HG03159 (cell line): ENCODE measurements around the gene TAF4.
"Not testable (repeated sequence)": the region's sequence is repeated elsewhere in the genome, so short reads cannot be mapped to it uniquely, and the experiment has no call there.

Experiments
- ATAC-seq: cut with Tn5 transposase; IDR thresholded peaks from one replicate; pipeline ENCODE4 v1.9.1; 2021; ENCODE audit warnings: mild to moderate bottlenecking, moderate library complexity; ENCODE audit not compliant: unreplicated experiment

TAF4 gene

DNA sequence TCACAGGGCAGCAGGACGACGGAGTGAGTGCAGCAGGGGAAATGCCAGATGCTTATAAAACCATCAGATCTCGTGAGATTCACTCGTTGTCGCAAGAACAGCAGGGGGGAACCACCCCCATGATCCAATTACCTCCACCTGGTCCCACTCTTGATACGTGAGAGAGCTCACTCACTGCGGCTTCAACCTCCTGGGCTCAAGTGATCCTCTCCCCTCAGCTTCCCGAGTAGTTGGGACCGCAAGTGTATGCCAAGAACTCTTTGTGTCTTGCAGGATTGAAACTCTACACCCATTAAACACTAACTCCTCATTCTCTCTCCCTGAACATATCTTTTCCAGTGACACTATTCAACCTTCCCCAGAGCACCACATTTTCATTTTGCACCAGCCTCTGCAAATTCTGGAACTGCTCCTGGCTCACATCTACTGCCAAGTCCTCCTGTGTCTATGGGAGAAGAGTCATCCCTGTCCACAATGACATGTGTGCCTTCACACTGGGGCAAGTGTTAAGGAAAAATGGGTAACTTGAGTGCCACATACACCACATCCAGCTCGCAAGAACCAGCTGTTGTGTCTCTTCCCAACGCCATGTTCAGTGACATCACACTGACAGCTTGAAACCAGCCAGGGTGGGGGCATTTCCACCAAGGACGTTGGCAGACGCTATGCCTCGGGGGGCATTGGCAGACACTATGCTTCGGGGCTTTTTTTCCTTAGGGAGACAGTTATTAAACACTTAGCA is 14.7 kb upstream of the TAF4 start:
- ATAC-seq = no peak

DNA sequence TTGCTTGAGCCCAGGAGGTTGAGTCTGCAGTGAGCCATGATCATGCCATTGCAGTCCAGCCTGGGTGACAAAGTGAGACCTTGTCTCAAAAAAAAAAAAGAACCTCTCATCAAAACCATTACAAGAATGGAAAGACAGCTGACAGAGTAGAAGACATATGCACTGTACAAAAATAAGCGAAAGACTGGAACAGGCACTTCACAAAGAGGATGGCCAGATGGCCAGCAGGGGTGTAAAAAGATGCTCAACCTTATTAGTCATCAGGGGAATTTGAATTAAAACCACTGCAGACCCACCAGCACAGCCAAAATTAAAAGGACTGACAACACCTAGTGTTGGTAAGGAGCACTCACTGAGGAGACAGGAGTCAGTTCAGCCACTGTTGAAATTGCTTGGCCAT is 13.5 kb upstream of the TAF4 start:
- no peak for ATAC-seq

DNA sequence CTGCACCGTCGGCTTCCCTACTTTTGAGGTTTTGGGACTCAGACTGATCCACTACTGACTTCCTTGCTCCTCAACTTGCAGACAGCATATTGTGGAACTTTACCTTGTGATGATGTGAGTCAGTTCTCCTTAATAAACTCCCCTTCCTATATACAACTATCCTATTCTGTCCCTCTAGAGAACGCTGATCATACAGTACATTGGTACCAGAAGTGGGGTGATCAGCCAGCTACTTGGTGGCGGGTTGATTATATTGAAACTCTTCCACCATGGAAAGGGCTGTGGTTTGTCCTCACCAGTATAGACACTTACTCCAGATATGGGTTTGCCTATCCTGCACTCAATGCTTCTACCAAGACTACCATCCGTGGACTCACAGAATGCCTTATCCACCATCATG is 7.6 kb upstream of the TAF4 start:
- no peak for ATAC-seq

DNA sequence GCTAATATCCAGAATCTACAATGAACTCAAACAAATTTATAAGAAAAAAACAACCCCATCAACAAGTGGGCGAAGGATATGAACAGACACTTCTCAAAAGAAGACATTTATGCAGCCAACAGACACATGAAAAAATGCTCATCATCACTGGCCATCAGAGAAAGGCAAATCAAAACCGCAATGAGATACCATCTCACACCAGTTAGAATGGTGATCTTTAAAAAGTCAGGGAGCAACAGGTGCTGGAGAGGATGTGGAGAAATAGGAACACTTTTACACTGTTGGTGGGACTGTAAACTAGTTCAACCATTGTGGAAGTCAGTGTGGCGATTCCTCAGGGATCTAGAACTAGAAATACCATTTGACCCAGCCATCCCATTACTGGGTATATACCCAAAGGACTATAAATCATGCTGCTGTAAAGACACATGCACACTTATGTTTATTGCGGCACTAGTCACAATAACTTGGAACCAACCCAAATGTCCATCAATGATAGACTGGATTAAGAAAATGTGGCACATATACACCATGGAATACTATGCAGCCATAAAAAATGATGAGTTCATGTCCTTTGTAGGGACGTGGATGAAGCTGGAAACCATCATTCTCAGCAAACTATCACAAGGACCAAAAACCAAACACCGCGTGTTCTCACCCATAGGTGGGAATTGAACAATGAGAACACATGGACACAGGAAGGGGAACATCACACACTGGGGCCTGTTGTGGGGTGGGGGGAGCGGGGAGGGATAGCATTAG is 6.2 kb upstream of the TAF4 start:
- ATAC-seq = not testable (repeated sequence)

DNA sequence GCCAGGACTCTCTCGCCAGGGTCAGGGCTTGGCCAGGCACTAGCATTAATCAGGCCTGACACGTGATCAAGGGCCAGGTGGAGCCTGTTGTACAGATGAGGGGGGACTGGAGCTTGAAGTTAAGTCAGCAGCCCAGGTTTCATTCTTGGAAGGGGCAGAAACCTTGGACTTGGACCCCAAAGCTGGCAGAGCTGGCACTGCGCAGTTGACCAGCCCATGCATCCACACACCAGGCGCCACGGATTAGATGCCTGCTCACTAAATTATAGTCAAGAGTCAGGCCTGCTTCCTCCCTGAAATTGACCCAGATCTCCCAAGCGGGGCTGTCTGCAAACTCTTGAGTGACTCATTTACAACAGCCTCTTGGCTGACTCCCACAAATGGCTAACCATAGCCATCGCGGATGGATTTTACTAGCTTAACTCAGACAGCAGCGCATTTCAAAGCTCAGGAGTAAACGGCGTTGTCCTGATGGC is 4.1 kb upstream of the TAF4 start:
- no peak for ATAC-seq

DNA sequence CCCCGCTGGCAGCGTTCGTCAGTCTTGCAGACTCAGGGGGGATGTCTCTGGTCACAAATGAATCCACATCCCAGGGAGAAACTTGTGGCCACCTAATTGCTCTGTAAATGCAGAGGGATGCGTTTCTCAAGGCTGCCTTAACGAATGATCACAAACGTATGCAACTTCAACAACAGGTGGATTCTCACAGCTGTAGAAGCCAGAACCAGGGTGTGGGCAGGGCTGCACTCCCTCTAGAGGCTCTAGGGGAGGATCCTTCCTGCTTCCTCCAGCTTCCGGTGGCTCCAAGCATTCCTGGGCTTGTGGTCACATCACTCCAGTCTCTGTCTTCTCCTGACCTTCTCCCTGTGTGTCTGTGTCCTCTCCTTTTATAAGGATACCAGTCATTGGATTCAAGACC is 3.3 kb upstream of the TAF4 start:
- no peak for ATAC-seq

DNA sequence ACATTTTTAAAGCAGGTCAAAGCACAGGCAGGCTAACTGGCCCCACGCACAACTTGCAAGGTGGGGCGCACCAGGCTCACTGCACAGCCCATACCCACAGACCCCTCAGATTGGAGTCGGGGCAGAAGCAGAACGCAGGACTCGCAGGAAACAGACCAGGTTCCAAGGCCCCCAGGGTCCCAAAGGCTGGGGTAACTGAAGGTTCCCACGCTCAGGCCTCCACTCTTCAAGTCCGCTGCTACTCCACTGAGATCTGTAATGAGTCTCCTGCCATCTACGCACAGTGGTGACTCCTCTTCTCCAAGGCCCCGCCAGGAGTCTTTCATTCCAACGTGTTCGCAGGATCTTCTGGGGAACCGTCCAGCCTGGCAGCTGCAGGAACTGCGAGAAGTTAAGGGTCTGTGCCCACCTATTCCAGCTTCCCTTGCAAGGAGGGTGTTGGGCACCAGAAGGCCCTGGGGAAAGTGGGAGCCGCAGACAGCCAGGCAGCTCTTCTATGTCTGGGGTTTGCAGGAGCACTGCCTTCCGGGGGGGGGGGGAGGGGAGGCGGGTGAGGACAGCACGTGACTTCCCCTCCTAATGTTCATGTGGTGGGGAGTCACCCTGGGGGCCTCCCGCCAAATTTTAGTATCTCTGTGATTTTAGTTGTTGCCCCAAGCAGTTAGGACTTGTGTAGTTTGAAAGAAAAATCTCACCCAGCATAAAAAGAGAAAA is 2.0 kb upstream of the TAF4 start:
- no peak for ATAC-seq

DNA sequence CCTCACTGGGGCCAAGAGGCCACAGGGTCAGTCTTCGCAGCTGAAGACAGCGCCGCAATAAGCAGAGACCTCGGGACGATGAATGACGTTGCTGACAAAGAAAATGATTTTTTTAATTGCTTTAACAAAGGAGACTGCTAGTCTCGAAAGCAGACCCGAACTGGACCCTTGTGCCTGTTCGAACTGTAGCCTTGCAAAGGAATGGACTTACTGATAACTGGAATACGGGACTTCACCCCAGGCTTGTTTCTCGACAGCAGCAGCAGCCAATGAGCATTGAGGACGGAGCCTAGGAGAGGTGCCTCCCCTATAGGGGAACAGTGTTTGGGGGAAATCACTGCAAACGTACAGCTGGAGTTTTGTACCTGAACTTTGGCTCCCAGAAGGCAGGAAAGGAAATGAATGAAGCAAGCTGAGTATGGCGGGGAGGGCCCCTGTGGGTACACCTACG is 1.3 kb upstream of the TAF4 start:
- ATAC-seq = no peak

DNA sequence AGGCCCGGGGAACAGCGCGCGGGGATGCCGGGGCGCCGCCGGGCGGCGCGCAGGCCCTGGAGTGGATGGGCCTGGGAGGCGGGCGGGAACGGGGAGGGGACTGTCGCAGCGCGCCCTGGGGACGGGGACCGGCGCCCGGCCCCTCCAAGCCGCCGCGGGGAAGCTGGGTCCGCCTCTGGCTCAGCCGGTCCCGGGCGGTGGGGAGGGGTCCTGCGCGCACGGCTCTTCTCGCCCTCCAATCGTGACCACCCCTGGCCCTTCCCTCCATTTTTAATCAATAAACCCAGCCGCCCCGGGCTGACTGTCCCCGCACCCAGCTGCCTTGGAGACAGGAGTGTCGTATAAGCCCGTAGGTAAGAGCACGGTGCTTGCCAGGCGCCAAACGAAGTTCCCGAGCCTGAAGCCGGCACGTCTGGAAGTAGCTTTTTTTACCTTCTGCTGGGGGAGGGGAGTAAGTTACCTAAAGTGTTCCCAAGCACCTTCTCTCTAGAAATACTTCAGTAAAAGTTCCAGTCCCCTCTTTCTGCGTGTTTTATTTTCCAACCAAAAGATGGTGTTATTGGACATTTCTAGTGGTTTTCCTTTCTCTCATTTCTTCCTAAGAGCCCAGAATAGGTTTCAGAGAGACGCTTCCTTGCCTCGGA is 780 bp upstream of the TAF4 start:
- ATAC-seq = peak; percentile 25

DNA sequence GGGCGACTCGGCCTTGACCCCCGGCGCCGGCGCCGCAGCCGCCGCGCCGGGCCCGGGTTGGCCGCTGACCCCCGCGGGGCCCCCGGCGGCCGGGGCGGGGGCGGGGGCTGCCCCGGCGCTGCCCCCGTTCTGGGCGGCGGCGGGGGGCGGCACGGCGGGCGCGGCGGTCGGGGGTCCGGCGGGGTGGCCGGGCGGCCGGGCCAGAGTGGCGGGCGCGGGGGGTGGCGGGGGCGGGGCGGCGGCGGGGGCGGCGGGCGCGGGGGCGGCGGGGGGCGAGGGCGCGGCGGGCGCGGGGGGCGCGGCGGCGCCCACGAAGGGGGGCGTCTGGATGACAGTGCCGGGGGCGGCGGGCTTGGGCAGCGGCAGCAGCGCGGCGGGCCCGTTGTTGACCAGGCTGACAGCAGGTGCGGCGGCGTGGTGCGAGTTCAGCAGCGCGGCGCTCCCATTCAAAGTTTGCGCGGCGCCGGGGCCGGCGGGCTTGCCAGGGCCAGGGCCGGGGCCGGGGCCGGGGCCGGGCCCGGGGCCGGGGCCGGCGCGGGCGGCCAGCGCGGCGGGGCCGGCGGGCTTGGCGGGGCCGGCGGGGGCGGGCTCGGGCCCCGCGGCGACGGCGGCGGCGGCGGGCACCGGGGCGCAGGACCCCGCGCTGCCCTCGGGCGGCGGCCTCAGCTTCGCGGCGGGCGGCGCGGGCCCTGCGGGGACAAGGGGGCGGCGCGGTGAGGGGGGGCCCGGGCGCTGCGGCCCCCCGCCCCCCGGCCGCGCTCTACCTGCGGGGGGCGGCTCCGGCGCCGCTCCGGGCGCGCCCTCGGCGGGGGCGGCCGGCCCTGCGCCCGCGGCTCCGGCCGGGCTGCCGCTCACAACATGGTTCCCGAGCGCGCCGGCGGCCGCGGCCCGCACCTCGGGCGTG is 659 bp downstream of the TAF4 start:
- peak; percentile 5 for ATAC-seq

DNA sequence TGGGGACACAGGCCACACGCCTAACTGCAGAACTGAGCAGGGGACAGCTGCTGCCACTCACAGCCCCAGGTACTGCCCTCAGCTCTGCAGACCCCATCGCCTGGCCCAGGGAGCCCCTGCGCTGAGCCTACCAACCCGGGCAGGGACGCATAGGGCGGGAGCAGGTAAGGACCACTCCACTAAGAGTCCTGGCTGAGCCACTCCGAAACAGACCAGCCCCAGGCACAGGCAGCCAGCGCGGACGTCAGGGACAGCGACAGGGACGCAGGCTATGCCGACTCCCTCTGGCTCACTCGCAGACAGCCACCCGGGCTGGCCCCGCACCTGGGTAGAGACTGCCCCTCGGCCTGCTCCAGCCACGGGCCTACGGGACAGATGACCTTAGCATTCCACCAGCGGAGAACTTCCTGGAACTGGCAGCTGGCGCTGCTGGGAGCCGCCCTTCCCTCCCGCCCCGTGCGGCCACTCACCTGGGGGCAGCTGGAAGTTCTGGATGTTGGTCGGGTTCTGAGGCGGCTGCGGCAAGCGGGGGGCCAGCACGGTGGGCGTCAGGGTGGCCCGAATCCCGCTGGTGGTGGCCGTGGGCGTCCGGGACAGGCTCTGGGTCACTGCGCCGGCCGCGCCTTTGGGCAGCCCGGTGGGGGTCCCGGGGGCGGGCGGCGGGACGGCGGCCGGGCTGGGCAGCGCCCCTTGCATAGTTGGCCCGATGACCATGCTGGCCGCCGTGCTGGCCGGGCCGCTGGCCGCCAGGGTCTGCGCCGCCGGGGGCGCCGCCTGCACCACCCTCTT is 1.5 kb downstream of the TAF4 start:
- no peak for ATAC-seq

DNA sequence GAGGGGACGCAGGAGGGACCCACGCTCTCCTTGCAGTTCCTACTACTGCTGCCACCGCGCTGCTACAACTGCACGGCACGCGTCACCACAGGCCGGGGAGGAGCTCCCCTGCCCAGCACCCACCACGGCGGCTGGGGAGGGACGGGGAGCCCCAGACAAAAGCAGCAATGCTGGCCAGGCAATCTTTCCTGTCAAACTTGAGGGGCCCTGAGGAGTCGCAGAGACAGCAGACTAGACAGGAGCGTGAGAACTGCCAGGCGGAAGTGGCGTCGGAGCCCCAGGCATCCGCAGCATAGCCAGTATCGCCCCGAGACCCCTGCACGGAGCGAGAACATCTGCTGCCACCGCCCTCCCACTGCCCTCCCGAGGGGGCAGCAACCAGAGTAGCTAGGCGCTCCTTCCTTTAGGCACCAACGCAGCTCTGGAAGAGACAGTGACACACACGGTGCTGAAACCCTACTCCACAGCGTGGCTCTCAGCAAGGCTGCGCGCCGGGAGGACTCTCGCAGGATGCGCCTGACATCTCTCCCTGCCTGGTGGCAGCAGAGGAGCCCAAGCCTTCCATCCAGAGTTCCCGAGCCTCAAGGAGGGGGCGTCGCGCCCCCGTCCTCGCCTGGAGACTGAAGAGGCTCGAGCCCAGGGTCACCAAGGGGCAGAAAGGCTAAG is 2.2 kb downstream of the TAF4 start:
- ATAC-seq = no peak

DNA sequence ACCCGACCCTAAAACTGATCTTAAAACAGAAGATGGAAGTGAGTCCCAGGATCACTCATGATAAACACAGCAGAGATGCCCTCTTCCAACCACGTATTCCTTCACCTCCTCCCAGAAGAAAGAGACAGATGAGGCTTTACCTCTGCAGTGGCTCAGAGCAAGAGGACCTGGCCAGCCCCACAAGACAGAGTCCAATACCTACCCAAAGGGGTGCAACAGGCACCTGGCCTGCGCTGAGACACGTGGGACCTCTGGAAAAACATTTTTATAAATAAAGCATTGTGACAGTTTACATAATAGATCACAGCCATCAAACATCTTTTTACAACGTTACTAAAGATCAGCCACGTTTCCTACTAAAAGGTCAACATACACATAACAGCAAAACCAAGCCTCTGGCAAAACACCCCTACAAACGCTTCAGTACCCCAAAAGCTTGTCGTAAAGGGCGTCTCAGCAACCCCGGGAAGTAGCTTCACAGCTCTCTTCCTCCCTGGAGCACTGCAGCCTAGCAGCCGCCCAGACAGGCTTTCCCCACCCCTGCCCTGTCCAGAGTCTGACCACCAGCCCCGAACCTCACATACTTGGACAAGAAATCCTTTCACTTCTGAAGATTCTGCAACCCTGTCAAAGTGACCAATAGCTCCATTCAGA is 2.9 kb downstream of the TAF4 start:
- no peak for ATAC-seq

DNA sequence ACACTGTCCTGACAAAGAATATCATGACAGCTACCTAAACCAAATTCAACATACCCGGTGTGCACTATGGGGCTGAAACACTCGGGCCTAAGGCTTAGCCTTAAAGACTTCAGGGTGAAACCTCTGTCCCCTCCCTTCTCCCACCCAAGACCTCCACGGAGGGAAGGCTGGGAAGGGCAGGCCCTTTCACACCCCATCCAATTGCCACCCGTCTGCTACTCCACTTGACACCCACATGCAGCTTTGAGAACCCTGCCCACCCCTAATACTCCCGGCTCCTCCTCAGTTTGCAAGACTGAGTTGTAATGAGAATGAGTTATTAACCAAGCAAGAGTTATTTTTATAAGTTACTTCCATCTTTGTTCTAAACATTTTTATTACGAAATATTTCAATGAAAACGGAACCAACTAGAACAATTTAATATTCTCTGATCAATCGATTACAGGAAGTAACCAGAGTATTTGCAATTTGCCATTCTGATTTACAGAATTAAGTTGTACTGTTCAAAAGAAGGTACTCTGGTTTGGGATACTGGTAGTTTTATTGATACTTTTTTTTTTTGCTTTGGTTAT is 3.7 kb downstream of the TAF4 start:
- ATAC-seq = no peak

DNA sequence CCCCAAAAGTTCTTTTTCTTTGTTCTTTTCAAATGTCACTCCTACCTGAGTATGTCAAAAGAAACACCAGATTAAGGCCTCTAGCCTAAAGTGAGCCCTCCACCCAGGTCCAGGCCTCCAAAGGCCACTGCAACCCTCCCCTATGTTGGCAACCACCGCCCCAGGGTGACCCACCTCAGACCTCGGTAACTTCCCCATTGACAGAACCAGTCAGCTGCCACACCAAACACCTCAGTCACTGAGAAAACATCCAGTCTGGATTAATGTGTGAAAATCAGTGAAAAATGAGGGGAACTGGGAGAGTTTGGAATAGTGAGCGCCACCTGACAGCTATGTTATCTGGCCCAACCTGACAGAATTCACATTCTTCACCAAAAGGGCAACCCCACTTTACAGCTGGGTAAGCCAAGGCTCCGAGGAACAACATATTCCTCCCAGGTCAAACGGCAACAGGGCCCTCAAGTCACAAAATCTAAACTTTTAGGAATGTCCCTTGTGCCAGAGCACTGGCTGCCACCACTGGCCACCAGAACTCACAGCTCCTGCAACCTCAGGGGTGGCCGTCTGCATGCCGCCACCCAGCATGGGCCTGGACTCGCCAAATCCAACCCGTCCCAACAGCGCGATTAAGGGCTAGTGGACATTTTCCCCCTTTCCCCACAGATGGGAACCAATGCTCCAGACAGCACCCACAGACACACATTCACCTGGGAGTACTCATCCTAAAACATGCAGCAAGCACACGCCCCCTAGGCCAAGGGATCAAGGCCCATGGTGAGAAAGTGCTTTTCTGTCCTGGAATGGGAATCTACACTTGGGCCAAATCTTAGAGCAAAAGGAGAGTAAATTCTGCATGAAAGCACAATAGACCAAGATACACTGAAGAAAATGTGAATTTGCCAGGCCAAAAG is 4.8 kb downstream of the TAF4 start:
- no peak for ATAC-seq

DNA sequence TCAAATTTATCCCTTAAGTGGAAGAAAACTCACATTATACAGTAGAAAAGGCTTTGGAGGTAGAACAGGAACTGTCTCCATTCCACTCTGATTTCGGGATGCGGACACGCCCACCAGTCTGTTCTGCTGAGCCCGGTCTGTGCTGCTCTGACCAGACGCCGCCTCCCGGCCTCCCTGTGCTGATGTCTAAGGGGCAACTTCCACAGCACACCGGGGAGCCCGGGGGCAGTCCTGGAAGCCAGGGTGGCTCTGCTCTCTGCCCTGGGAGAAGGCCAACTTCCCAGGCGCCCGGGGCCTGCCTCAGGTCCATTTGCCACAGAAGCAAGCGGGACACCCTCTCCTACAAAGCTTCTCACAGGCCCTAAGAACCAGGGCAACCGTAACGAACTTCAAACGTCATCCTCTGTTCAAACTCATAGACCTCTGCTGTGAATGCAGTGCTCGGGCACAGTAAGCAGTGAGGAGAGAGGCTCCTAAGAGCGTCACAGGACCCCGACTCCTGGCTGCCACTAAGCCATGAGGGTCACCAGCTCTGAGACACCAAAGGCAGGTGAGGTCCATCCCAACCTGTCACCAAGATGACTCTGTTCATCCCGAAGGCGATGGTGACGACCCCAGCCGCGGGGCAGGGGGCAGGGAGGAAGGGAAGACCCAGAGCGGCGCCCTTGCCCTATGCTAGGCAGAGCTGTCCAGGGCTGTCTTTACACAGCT is 5.6 kb downstream of the TAF4 start:
- no peak for ATAC-seq
